Calu3 (cell line): ENCODE results near the gene GOLGA3. TPM values are rescaled to one million over a fixed set of nuclear protein-coding genes. Genes with fewer than 3 reads are reported as not detected.
A peak's percentile ranks its signal among the peaks of the same experiment; 100 is the strongest.

ENCODE experiments used
- BruUV-seq: library from RNA; stranded (reverse); fragments of 400-500 nt; replicated peaks from 2 replicates; lab custom pipeline; 2021; lab: Mats Ljungman, UMichigan
- CTCF ChIA-PET: fragments of 300-600 bp; sonication (Branson Sonifier 250); formaldehyde crosslinking; loops from one replicate; lab custom pipeline; 2022; ENCODE audit warnings: antibody characterized with exemption; lab: Charles Lee
- DNase-seq: peaks from one replicate; pipeline ENCODE4 v3.0.0; 2022
- H3K27ac Mint-ChIP-seq: one replicate; pipeline ENCODE4 v1.8.0; 2022; ENCODE audit warnings: mixed read lengths; ENCODE audit not compliant: unreplicated experiment
- H3K27me3 Mint-ChIP-seq: one replicate; pipeline ENCODE4 v1.8.0; 2022; ENCODE audit warnings: mixed read lengths; ENCODE audit not compliant: unreplicated experiment
- H3K36me3 Mint-ChIP-seq: one replicate; pipeline ENCODE4 v1.8.0; 2022; ENCODE audit warnings: mild to moderate bottlenecking, moderate library complexity, mixed read lengths; ENCODE audit not compliant: insufficient read depth, unreplicated experiment
- H3K4me1 Mint-ChIP-seq: one replicate; pipeline ENCODE4 v1.8.0; 2022; ENCODE audit warnings: mild to moderate bottlenecking, low read depth, mixed read lengths; ENCODE audit not compliant: unreplicated experiment
- H3K4me3 Mint-ChIP-seq: one replicate; pipeline ENCODE4 v1.8.0; 2022; ENCODE audit warnings: mild to moderate bottlenecking, low read depth, moderate library complexity, mixed read lengths; ENCODE audit not compliant: unreplicated experiment
- H3K9me3 Mint-ChIP-seq: one replicate; pipeline ENCODE4 v1.8.0; 2022; ENCODE audit warnings: low read depth, mixed read lengths; ENCODE audit not compliant: unreplicated experiment
- intact Hi-C: fragments of 100-400 bp; cut with micrococcal nuclease; formaldehyde crosslinking; loops from one replicate; pipeline ENCODE4 v1.10.0; 2022; ENCODE audit not compliant: unreplicated experiment
- total RNA-seq: library from RNA; stranded (reverse); gene quantifications from 2 replicates; pipeline ENCODE4 v1.2.3, GENCODE V29; 2022
- TF ChIP-seq, protein P1 (sequence below): fragments of 200-600 bp; IDR thresholded peaks from one replicate; pipeline ENCODE4 v1.8.0; 2022; ENCODE audit warnings: antibody characterized with exemption; ENCODE audit not compliant: unreplicated experiment

The GOLGA3 gene
- total RNA-seq, 1 experiment from 2014 or later: 116 TPM

DNA sequence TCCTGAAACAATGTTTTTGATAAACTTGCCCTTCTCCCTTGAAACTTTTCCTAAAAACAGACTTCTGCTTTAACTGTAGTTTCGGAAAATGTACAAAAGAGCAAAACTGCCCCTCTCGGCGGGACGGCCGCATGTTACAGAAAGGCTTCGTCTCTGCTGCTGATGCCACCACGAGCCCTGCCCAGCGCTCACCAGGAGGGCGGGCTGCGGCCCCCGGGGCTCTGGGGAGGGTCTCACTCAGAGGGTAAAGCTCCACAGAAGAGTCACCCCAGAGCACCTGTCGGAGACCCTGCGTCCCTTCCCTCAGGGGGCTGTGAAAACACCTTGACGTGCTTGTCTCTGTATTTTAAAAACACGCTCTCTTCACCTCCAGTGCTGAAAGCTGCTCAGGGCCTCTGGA, 12.5 kb upstream of the GOLGA3 start:
- Mint-ChIP-seq H3K27me3 (no peaks in the 10 kb centered on the region), H3K36me3 (peaks cover 63% of the 10 kb centered on the region), H3K4me3 (no peak overlapping the region), H3K4me1 (no peaks in the 10 kb centered on the region), H3K9me3 (peaks cover 5% of the 10 kb centered on the region), H3K27ac (no peak overlapping the region)
- DNase-seq: no peak
- BruUV-seq: no TSS peak
- TF ChIP-seq, protein P1, sequence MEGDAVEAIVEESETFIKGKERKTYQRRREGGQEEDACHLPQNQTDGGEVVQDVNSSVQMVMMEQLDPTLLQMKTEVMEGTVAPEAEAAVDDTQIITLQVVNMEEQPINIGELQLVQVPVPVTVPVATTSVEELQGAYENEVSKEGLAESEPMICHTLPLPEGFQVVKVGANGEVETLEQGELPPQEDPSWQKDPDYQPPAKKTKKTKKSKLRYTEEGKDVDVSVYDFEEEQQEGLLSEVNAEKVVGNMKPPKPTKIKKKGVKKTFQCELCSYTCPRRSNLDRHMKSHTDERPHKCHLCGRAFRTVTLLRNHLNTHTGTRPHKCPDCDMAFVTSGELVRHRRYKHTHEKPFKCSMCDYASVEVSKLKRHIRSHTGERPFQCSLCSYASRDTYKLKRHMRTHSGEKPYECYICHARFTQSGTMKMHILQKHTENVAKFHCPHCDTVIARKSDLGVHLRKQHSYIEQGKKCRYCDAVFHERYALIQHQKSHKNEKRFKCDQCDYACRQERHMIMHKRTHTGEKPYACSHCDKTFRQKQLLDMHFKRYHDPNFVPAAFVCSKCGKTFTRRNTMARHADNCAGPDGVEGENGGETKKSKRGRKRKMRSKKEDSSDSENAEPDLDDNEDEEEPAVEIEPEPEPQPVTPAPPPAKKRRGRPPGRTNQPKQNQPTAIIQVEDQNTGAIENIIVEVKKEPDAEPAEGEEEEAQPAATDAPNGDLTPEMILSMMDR: no peak
- intact Hi-C loops: no loop called here
- CTCF ChIA-PET: no interaction called here

DNA sequence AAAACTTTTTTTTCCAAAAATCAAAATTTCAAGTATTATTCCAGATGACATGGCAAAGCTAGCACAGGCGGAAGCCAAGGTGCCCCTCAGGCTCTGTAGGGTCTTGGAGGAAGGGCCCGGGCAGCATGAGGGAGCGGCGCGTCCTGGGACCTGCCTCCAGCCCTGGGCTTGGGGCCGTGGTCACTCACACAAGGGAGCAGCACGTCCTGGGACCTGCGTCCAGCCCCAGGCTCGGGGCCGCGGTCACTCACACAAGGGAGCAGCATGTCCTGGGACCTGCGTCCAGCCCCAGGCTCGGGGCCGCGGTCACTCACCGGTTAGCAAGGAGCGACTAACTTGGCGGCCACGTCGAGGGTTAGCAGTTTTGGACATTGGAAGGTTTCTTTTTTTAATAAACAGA, 11.9 kb upstream of the GOLGA3 start:
- BruUV-seq: TSS peak; percentile 55
- Mint-ChIP-seq H3K9me3 (peaks cover 5% of the 10 kb centered on the region), H3K36me3 (peaks cover 57% of the 10 kb centered on the region), H3K27me3 (no peaks in the 10 kb centered on the region), H3K27ac (no peak overlapping the region), H3K4me3 (no peak overlapping the region), H3K4me1 (no peaks in the 10 kb centered on the region)
- no peak for DNase-seq
- CTCF ChIA-PET: no interaction called here
- TF ChIP-seq, protein P1: no peak
- intact Hi-C loops: no loop called here

DNA sequence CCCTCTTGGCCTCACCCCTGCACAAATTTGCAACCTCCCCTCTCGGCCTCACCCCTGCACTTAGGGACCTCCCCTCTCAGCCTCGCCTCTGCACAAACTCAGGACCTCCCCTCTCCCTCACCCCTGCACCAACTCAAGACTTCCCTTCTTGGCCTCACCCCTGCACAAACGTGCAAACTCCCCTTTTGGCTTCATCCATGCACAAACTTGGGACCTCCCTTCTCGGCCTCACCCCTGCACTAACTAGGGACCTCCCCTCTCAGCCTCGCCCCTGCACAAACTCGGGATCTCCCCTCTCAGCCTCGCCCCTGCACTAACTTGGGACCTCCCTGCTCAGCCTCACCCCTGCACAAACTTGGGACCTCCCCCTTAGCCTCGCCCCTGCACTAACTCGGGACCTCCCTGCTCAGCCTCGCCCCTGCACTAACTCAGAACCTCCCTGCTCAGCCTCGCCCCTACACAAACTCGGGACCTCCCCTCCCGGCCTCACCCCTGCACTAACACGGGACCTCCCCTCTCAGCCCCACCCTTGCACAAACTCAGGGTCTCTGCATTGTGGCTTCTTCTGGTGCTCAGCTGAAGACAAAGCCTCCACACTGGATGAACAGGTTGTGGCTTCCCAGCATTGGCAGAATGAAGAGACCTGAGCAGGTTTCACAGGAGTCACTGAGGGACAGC, 11.0 kb upstream of the GOLGA3 start:
- no peaks in the 10 kb centered on the region for H3K27me3 Mint-ChIP-seq
- TF ChIP-seq, protein P1: no peak
- peaks cover 51% of the 10 kb centered on the region for H3K36me3 Mint-ChIP-seq
- H3K27ac Mint-ChIP-seq: no peak overlapping the region
- BruUV-seq: no TSS peak
- no peak for DNase-seq
- intact Hi-C loops: no loop called here
- peaks cover 5% of the 10 kb centered on the region for H3K9me3 Mint-ChIP-seq
- CTCF ChIA-PET: no interaction called here
- H3K4me1 Mint-ChIP-seq: no peaks in the 10 kb centered on the region
- H3K4me3 Mint-ChIP-seq: no peak overlapping the region

DNA sequence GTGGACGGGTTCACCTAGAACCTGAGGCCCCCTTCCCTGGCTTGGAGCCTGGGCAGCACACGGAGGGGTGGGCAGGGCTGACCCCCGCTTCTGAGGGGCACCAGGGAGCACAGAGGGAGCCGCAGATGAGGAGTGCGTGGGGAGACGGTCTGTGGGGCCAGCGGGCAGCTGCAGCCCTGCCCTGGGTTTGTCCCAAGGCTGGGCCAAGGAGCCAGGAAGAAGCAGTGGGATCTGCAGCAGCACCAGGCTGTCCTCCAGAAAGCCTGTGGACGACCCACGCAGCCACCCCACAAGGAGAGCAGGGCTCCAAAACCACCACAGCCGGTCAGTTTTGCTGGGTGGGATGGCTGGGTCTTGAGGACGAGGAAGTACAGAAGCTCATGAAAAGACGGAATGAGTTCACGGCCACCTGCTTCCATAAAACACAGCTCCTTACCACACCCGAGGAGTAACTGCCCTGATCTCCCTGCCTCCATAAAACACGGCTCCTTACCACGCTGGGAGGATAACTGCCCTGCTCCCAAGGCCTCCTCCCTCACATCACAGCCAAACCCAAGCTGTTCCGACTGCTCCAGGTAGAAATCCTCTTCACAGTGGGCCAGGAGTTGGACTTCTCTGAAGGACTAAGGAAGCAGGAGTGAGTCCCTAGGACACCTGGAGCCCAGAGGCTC, 9.9 kb upstream of the GOLGA3 start:
- no peak for DNase-seq
- H3K9me3 Mint-ChIP-seq: peaks cover 5% of the 10 kb centered on the region
- no peaks in the 10 kb centered on the region for H3K4me1 Mint-ChIP-seq
- intact Hi-C loops: no loop called here
- H3K27ac Mint-ChIP-seq: no peak overlapping the region
- peaks cover 48% of the 10 kb centered on the region for H3K36me3 Mint-ChIP-seq
- TF ChIP-seq, protein P1: no peak
- no peaks in the 10 kb centered on the region for H3K27me3 Mint-ChIP-seq
- H3K4me3 Mint-ChIP-seq: no peak overlapping the region
- no TSS peak for BruUV-seq
- CTCF ChIA-PET: no interaction called here
